GM18868 (cell line): ENCODE measurements around the gene GAS2L1.

Experiments used
- ATAC-seq: cut with Tn5 transposase; IDR thresholded peaks from one replicate; pipeline ENCODE4 v1.9.1; 2021; ENCODE audit warnings: mild to moderate bottlenecking, moderate library complexity; ENCODE audit not compliant: unreplicated experiment

The GAS2L1 gene

GRCh38 chr22:29308791-29309262, 2.4 kb downstream of the GAS2L1 start:
- no peak for ATAC-seq

- no peak for ATAC-seq
Observed at GRCh38 chr22:29309332-29310064, 3.0 kb downstream of the GAS2L1 start.

GRCh38 chr22:29310065-29310862, 3.8 kb downstream of the GAS2L1 start:
- ATAC-seq: no peak

- ATAC-seq: peak; percentile 55
Observed at GRCh38 chr22:29310863-29311339, 4.5 kb downstream of the GAS2L1 start.

GRCh38 chr22:29311464-29312217, 5.2 kb downstream of the GAS2L1 start:
- ATAC-seq: no peak

GRCh38 chr22:29312218-29313125, 6.0 kb downstream of the GAS2L1 start:
- no peak for ATAC-seq

GRCh38 chr22:29313126-29313575, 6.7 kb downstream of the GAS2L1 start:
- no peak for ATAC-seq

- no peak for ATAC-seq
Observed at GRCh38 chr22:29313576-29314466, 7.4 kb downstream of the GAS2L1 start.

- no peak for ATAC-seq
Observed at GRCh38 chr22:29314537-29315285, 8.3 kb downstream of the GAS2L1 start.

- no peak for ATAC-seq
Observed at GRCh38 chr22:29315286-29316140, 9.1 kb downstream of the GAS2L1 start, which contains the start of gene RASL10A. Gene RASL10A, minus strand, starts transcription at chr22:29315697. Its CDS starts 451 bp downstream, at chr22:29315246.

GRCh38 chr22:29316141-29316828, 9.8 kb downstream of the GAS2L1 start:
- ATAC-seq: no peak

- no peak for ATAC-seq
Observed at GRCh38 chr22:29317827-29318454, 11.5 kb downstream of the GAS2L1 start.

GRCh38 chr22:29319072-29319471, 12.6 kb downstream of the GAS2L1 start:
- ATAC-seq: no peak

GRCh38 chr22:29320546-29320945, 14.1 kb downstream of the GAS2L1 start:
- ATAC-seq: no peak

- no peak for ATAC-seq
Observed at GRCh38 chr22:29323641-29324040, 17.2 kb downstream of the GAS2L1 start.

- ATAC-seq: no peak
Observed at GRCh38 chr22:29325356-29325755, 18.9 kb downstream of the GAS2L1 start.
